Stimulated activated CD4-positive, alpha-beta T cell treated with anti-CD3 and anti-CD28 coated beads, Interleukin-4, amount 100 ng/mL, for 24 hours (primary cell): ENCODE results near the gene PANK2.
"Not testable (repeated sequence)": the region's sequence is repeated elsewhere in the genome, so short reads cannot be mapped to it uniquely, and the experiment has no call there.

Experiments used
- DNase-seq: peaks from one replicate; pipeline ENCODE4 v3.0.0-alpha.2; 2020

The PANK2 gene

DNA sequence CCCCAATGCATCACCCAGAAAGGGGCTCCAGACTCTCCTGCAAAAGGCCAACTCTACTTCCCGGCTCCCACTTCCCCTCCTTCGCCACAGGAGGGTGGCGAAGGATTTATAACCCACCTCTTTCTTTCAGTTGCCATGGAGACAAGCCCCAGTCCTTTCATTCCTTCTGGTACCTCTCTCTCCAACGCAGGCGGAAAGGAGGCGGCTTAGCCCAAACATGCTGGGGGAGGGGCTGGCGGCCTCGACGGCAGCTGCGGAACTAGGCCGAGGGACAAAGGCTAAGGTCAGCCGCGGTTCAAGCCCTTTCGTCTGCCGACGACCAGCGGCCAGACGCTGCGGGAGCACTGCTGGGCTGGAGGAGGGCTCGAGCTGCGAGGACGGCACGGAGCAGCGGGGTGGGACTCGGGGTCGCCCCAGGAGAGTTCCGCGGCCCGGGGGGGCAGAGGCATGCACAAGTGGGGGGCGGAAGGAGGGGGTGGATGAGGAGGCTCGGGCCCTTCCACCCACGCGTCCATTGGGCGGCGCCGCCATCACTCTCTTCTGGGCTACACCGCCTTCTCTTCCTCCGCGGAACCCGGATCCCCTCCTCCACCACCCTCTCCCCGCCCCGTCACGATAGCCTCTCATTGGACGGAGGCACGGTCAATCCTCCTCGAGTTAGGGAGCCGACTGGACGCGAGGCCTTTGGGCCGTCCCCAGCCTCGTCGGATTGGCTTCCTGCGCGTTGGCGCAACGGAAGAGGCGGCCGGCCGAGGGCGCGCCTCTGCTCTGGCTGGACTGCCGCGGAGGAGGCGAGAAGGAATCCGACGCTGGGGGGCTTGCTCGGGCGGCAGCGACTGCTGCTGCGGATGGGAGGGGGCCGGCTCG lies at the start of gene PANK2:
Gene PANK2 (plus strand): TSS at position 766 of the 867 bp plus-strand sequence.
- DNase-seq: peak; percentile 97

DNA sequence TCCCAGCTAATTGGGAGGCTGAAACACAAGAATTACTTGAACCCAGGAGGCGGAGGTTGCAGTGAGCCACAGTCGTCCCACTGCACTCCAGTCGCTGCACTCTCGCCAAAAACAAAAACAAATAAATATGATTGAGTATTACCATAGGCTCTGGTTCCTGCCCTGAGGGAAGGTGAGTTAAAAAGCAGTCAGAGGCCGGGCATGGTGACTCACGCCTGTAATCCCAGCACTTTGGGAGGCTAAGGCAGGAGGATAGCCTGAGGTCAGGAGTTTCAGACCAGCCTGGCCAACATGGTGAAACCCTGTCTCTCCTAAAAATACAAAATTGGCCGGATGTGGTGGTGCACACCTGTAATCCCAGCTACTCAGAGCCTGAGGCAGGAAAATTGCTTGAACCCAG lies 49.0 kb upstream of the PANK2 start:
- DNase-seq: not testable (repeated sequence)

DNA sequence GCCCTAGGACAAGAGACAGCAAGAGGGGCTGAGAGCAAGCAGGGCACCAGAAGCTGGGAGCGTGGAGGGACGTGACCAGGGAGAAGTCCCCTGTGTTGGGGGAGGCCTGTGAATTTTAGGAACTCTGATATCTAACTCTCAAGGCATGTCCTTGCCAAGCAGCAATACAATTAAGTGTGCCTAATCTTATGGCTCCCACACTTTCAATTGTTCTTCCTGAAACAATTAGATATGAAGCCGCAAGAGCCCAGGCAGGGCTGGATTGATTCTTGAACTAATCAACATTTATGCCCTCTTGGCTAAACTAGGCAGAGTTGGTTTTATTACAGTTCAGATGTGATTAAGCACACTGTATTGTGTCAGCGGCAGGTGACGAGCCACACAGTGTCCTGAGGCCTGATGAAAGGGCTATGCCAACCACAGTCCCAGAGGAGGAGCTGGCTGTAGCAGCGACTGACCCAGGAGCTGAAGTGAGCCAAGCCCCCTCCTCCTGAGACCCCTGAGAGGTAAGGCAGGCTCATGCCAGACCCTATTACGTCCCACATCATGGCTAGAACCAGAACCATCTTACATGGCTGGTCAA lies 46.7 kb upstream of the PANK2 start:
- no peak for DNase-seq

DNA sequence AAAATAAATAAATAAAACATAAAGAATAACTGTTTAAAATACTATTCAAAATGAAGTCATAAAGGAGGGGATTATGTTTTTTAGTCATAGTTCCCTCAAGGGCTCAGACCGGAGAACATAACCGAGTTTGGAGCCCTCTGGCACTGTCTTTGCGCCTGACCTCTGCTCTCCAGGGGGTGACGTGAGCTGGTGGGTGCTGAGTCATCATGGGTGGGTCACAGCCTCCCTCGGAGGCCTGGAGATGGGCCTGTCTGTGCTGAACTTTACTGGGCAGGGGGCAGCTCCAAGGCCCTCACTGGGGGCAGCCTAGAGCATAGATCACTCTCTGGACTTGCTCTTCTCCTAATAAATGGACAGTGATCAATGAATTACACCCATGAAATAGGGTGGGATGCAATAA lies 45.7 kb upstream of the PANK2 start:
- DNase-seq: no peak

DNA sequence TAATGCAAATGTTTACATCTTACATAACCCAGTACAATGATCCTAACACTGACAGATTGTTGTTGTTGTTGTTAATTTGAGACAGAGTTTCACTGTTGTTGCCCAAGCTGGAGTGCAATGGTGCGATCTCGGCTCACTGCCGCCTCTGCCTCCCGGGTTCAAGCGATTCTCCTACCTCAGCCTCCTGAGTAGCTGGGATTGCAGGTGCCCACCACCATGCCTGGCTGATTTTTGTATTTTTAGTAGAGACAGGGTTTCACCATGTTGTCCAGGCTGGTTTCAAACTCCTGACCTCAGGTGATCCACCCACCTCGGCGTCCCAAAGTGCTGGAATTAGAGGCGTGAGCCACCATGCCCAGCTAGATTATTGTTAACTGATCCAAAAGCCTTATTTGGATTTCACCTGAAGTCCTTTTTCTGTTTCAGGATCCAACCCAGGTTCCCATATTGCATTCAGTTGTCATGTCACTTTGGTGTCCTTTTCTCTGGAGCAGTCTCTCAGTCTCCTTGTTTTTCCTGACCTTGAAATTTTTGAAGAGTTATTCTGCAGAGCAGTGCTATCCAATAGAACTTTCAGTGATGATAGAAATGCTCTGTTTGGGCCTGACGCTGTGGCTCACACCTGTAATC lies 45.1 kb upstream of the PANK2 start:
- not testable (repeated sequence) for DNase-seq

DNA sequence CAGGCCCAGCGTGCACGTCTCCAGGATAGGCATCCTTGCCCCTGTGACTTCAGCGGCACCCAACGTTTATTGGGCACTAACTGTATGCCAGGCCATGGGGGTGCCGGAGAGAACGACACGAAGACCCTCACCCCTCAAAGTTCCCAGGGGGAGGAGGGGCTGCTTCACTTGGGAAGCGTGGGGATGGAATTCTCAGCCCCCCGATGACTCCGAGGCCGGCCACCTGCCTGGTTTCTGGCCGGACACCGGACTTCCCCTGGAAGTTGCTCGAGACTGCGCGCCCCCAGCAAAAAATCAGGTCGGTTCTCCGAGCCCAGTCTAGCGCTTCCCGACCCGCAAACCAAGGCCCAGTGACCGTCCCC lies 42.8 kb upstream of the PANK2 start:
- DNase-seq: no peak

DNA sequence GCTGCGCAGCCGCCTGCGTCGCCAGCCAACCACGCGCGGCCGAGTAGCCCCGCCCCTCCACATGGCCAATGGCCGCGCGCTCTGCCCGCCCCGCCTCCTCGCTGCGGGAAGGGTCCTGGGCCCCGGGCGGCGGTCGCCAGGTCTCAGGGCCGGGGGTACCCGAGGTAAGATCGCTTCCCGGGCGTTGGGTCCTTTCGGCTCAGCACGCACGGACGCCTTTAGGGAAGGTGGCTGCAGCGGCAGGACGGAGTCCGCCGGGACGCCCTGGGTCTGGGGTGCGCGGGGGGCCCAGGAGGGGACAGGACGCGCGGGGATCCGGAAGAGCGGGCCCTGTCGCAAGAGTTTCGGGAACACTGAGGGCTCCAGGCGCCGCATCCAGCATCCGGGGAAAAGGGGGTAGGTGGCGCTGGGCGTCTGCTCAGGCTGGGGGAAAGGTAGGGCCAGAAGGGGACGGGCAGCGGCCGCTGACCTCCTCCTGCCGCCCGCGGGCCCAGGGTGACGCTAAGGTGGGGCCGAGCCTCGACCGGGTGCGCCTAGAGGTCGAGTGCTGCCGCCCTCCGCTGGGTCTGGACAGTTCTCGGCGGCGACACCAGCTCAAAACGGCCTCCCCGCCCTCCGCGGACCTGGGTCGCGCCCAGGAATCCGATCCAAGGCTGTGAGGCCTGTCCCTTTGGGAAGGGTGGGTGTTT lies 42.3 kb upstream of the PANK2 start, which contains the start of gene MAVS:
Gene MAVS (plus strand): TSS at position 95 of the 689 bp plus-strand sequence. CDS start 7,791 bp downstream, outside the sequence.
- DNase-seq: peak; percentile 88

DNA sequence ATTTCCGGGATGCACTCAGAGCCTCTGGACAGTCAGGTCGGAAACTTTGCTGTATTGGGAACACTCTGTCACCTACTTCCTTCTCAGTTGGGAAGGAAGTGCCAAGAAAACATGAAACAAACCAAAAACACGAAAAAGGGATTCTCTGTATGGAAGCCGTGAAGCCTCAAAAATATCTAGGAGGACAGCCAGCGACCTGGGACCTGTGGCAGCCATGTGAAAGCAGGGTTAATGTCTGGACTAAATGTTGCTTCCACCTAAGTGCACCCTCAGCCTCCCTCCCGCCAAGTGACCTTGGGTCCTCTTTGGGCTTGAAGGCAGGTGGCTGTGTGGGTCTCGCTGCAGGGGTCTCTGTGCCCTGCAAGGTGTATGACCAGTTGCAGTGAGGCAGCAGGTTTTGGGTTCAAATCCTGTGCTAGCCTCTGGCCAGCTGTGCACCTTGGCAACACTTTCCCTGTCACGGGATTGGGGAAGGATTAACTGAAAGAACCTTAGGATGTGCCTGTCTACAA lies 41.7 kb upstream of the PANK2 start:
- DNase-seq: no peak

DNA sequence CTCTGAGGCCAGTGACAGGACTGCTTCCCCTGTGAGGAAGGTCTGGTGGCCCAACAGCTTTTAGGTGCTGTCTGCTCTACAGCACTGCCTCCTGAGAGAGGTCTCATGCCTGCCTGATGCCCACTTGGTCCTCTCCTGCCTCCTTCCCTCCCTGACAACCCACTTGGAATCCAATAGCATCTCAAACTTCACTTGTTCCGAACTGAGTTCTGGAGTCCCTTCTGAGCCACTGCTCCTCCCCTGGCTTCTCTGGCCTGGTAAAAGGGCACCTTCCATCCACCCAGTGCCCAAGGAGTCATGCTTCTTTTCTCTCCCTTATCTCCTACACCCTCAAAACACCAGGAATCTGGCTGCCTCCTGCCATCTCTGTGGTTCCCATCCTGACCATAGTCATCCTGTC lies 40.6 kb upstream of the PANK2 start:
- DNase-seq: no peak

DNA sequence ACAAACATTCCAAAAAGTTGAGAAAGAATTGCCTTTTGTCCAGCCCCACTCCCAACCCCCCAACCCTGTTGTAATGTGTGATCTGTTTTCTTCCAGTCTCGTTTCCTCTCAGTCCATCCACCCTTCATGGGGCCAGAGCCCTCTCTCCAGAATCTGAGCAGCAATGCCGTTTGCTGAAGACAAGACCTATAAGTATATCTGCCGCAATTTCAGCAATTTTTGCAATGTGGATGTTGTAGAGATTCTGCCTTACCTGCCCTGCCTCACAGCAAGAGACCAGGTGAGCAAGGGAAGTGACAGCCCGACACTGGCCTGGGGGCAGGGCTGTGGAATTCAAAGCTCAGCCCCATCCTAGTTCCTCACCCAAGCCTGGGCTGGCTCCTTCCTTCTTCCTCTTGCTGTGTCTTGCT lies 34.7 kb upstream of the PANK2 start:
- DNase-seq: no peak

DNA sequence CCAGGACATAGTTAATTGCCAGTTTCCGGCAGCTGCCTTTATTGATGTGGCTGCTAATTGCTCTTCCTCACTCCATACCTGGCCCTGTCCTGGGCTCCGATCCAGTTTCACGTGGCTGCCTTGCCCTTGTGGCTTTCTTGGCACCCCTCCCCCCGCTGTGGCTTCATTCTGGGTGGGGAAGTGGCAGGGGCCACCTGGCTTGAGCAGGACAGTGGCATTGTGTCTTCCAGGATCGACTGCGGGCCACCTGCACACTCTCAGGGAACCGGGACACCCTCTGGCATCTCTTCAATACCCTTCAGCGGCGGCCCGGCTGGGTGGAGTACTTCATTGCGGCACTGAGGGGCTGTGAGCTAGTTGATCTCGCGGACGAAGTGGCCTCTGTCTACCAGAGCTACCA lies 31.8 kb upstream of the PANK2 start:
- DNase-seq: no peak

DNA sequence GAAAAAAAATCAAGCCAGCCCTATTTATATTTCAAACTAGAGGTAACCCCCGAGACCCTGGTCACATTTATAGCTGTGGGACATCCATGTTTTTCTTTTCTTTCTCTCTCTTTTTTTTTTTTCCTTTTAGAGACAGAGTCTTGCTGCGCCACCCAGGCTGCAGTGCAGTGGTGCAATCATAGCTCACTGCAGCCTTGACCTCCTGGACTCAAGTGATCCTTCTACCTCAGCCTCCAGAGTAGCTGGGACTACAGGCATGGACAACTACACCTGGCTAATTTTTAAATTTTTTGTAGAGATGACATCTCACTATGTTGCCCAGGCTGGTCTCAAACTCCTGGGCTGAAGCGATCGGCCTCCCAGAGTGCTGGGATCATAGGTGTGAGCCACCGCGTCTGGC lies 30.5 kb upstream of the PANK2 start:
- DNase-seq: no peak

DNA sequence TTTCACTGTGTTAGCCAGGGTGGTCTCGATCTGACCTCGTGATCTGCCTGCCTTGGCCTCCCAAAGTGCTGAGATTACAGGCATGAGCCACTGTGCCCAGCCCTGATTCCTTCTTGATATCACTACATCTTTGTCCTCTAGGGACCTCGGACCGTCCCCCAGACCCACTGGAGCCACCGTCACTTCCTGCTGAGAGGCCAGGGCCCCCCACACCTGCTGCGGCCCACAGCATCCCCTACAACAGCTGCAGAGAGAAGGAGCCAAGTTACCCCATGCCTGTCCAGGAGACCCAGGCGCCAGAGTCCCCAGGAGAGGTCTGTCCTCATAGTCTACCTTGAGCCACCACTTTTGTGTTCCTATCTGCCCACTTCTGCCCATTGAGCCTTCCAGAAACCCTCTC lies 28.0 kb upstream of the PANK2 start:
- no peak for DNase-seq

DNA sequence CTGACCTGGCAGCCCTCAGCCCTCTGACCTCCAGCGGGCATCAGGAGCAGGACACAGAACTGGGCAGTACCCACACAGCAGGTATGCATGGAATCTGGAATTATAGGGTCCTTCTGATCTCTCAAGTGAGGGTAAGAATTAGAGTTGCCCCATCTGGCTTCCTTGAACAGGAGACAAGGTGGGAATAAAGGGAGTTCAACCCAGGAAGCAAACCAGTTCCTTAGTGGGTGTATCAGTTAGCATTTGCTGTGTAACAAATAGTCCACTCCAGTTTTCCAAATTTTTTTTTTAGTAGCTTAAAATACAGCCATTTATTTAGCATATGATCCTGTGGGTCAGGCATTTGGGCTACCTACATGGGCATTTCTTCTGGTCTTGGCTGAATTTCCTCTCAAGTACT lies 26.9 kb upstream of the PANK2 start:
- no peak for DNase-seq

DNA sequence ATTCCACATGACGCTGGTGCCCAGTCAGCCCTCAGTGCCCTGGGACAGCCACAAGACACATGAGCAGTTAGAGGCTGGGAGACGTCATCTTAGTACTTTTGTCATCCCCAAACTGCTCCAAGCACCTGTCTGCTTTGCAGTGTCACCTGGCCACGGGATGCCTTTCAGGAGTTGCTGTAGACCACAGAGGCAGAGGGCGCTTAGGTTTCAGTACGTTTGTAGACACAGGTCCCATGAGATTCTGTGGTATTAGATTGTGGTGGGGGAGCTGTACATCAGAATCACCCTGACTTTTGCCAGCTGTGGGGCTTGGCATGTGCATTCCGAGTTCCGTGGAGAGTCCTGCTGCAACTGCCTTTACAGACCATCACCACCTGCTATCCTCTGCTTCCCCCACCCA lies 25.9 kb upstream of the PANK2 start:
- DNase-seq: no peak

DNA sequence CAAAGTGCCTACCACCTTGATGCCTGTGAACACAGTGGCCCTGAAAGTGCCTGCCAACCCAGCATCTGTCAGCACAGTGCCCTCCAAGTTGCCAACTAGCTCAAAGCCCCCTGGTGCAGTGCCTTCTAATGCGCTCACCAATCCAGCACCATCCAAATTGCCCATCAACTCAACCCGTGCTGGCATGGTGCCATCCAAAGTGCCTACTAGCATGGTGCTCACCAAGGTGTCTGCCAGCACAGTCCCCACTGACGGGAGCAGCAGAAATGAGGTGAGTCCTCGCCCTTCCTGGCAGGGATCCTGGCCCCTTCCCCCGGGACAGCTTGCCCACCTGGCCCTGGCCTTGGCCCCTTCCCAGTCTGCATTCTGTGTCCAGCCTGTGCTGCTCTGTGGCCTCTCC lies 24.7 kb upstream of the PANK2 start:
- no peak for DNase-seq

DNA sequence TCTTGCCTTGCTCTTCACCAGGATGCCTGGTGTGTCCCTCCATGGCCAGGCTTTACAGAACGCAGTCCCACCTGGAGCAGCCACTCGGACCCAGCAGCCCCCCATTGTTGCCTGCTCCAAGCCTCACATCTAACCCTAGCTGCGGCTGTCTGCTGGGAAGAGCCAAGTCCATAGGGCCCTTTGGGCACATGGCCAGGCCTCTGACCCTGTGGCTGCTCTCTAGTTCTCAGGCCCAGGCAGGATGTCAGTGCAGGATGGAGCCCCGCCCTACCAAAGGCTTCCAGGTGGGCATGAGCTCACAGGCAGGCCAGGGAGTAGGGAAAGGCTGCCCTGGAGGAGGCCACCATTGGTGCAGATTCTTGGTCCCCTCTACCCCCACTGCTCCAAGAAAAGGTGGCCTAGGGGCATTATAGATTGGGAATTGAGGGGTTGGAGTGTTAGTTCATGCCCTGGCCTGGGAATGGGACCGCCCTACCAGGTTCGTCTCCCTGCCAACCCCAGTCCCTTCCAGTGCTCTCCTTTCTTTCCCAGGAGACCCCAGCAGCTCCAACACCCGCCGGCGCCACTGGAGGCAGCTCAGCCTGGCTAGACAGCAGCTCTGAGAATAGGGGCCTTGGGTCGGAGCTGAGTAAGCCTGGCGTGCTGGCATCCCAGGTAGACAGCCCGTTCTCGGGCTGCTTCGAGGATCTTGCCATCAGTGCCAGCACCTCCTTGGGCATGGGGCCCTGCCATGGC lies 23.9 kb upstream of the PANK2 start:
- DNase-seq: no peak

DNA sequence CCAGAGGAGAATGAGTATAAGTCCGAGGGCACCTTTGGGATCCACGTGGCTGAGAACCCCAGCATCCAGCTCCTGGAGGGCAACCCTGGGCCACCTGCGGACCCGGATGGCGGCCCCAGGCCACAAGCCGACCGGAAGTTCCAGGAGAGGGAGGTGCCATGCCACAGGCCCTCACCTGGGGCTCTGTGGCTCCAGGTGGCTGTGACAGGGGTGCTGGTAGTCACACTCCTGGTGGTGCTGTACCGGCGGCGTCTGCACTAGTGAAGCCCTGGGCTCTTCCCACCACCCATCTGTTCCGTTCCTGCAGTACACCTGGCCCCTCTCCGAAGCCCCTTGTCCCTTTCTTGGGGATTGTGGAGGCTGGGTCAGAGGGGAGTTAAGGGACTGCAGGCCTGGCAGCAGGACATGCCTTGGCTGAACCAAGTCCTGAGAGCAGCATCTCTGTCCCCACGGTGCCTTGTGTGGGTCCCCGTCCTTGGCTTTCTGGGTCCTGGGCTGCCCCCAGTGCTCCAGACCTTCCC lies 23.2 kb upstream of the PANK2 start:
- DNase-seq: no peak

DNA sequence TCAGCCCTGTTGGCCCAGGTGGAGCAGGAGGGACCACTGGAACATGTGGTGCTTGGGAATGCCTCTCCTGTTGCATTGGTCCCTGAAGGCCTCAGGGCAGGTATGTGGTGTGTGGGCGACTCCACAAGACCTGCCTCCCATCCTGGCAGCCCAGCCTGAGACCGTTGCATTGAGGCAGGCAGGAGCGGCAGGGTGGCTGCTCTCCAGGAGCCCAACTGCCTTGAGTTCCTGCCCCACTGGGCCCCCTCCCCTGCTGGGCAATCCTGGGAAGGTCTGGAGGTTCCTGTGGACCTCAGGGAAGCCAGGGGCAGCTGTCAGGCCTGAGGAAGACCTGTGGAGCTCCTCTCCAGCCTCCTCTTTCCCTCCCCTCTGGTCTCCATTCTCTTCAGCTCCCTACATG lies 22.7 kb upstream of the PANK2 start:
- DNase-seq: no peak

DNA sequence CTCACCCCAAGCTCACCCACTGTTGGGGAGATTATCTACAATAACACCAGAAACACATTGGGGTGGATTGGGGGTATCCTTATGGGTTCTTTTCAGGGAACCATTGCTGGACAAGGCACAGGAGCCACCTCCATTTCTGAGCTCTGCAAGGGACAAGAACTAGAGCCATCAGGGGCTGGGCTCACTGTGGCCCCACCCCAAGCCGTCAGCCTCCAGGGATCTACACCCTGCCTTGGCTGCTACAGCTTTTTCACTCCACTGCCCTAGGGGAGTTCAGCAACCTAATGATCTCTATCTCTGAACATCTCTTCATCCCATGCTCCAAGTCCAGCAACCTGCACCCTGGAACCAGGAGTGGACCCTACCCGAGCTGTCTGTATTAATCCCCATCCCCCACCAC lies 21.4 kb upstream of the PANK2 start:
- no peak for DNase-seq

DNA sequence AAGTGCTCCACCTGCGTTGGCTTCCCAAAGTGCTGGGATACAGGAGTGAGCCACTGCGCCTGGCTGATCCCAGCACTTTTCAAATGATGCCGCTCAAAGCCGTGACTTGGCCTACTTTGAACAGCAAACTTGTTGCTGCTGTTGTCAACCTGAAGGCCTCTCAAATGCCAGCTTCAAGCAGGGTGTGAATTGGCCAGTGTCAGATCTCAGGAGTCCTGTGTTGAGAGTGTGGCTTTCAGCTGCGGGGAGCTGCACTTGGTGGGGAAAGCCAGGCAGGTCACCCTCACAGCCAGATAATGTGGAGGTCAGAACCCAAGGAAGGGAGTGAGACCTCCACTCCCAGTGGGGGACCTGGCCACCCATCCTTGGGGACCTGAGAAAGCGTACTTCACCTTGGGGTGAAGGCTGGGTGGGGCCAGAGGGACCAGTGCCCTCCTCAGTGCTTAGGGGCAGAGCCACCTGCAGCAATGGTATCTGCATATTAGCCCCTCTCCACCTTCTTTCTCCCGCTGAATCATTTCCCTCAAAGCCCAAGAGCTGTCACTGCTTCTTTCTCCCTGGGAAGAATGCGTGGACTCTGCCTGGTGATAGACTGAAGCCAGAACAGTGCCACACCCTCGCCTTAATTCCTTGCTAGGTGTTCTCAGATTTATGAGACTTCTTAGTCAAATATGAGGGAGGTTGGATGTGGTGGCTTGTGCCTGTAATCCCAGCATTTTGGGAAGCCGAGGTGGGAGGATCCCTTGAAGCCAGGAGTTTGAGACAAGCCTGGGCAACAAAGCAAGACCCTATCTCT lies 19.1 kb upstream of the PANK2 start:
- DNase-seq: no peak
